Measurements from ENCODE around the gene SEC11C.

The SEC11C gene

DNA sequence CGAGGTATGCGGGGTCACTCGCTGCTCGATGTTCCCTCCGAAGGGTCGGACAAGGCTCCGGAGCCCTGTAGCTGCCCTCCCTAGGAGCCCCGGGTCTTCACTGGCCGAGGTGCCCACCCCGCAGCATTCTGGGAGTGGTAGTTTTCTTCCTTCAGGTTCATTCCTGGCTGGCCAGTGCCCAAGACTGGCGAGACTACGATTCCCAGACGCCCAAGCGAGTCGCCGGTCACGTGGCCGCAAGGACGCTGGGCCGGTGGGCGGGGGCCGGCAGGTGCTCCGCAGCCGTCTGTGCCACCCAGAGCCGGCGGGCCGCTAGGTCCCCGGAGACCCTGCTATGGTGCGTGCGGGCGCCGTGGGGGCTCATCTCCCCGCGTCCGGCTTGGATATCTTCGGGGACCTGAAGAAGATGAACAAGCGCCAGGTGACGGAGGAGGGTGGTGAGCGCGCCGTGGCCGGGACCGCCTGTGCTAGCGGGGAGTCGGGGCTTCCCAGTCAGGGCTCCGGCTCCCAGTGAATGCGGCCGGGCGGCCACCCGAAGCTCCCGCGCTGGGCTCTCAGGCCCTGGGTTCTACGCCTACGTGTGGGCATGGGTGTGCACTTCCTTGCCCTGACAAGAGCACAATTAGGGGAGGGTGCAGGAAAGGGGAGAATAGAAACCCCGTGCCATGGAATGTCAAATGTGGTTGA, at the start of gene SEC11C:
Gene SEC11C (plus strand): TSS at position 270 of the 687 bp plus-strand sequence. CDS start 65 bp downstream, at position 335.
- H3K4me1 Mint-ChIP-seq: peaks cover 41% of the 10 kb centered on the region
- H3K27me3 Mint-ChIP-seq: peaks cover 6% of the 10 kb centered on the region
- peak; percentile 93 for ATAC-seq
- H3K9me3 Mint-ChIP-seq: no peaks in the 10 kb centered on the region
- H3K4me3 Mint-ChIP-seq: peak within 1 kb of the TSS; percentile 95
- H3K36me3 Mint-ChIP-seq: no peaks in the 10 kb centered on the region
- peak within 1 kb of the TSS; percentile 99 for H3K27ac Mint-ChIP-seq

DNA sequence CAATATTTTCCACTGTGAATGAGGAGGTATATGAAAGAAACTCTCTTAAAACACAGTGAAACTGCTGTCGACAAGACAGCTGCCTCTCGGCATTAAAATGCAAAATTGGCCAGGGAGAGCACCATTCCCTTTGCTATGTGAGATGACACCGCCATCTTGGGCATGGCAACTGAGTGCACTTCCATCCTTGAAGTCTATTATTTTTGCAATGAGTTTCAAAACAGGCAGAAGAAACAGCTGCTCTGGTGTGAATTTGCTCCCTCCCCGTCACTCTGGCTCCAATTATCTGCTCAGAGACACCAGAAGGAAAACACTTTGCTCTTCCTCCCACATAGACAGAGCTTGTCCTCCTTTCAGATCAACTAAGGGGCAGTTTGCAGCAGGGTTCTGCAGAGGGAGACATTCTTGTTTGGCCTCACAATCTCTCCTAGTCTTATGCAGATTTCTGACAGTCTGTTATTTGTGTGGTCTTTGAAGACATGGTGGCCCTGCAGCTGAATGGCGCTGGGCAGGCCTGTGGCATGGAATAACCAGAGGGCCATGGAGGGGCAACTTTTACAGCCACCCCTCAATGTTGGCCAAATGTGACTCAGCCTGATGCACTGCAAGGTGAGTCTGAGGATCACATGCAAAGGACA, 48.6 kb upstream of the SEC11C start:
- Mint-ChIP-seq H3K4me1 (peaks cover 23% of the 10 kb centered on the region), H3K27me3 (peaks cover 8% of the 10 kb centered on the region), H3K27ac (no peak overlapping the region), H3K9me3 (peaks cover 3% of the 10 kb centered on the region), H3K36me3 (no peaks in the 10 kb centered on the region), H3K4me3 (no peak overlapping the region)
- ATAC-seq: no peak

DNA sequence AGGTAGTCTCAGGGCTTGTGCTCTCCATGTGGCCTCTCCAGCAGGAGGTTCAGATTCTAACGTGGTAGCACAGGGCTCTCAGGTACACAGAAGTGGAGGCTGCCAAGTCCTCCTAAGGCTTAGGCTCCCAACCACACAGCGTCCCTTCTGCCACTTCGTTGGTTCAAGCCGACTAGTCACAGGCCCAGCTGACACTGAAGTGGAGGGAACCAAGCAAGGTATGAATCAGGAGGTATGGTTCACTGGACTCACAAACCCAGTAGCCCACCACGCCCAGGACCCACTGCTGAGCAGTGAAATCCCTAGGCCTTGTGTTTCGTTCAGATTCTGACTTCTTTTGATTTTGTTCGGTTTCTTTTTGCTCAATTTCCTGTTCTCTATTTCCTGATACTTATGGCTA, 46.0 kb upstream of the SEC11C start:
- peak overlapping the region; percentile 78 for H3K27ac Mint-ChIP-seq
- H3K27me3 Mint-ChIP-seq: peaks cover 8% of the 10 kb centered on the region
- H3K4me1 Mint-ChIP-seq: peaks cover 23% of the 10 kb centered on the region
- no peak overlapping the region for H3K4me3 Mint-ChIP-seq
- ATAC-seq: peak; percentile 86
- peaks cover 3% of the 10 kb centered on the region for H3K9me3 Mint-ChIP-seq
- no peaks in the 10 kb centered on the region for H3K36me3 Mint-ChIP-seq

DNA sequence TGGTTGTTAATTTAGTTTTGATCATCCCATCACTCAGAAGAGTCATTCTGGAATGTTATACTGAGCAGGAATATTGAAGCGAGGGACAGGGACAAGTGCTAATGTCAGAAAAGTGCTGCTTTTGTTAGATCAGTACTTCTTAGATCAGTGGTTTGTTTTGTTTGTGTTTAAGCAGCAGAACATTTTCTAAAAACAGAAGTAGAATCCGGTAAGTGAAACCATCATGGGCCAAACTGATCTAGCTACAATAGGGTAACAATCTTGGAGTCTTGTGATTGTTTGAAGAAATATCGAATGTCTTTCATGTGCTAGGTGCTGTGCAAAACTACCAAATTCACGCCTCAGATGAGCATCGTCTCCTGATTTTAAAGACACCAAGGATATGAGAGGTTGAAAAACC, 45.1 kb upstream of the SEC11C start:
- Mint-ChIP-seq H3K4me1 (peaks cover 23% of the 10 kb centered on the region), H3K4me3 (no peak overlapping the region), H3K27me3 (peaks cover 8% of the 10 kb centered on the region), H3K27ac (peak overlapping the region; percentile 78), H3K9me3 (peaks cover 3% of the 10 kb centered on the region), H3K36me3 (no peaks in the 10 kb centered on the region)
- ATAC-seq: peak; percentile 56

DNA sequence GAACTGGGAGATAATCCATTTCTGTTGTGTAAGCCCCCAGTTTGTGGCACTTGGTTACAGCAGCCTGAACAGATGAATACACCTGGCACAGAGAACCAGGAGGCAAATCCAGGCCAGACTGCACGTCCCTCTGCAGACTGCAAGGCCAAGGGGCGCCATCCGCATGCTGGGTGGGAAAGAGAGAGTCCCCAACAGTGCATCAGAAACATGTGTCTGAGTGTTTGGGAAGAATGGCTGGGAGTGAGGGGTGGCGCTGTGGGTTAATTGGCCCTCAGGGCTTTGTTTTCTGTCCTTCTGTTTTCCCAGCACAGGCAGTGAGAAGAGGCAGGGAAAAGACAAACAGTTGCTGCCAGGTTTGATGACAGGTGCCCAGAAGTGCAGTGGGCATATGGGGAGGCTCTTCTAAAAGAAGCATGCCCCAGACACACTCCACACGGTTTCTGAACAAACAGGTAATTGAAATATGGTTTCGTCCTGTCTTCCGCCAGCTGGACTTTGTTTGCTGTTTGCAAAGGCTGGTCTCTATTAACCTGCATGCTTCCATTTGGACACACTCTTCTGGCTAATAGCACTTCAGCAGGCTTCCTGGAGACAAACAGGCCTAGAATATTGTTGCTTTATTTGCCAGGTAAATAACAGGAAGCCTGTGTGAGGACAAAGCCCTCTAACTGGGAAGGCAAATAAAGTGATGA, 43.4 kb upstream of the SEC11C start:
- H3K27me3 Mint-ChIP-seq: no peaks in the 10 kb centered on the region
- ATAC-seq: no peak
- no peak overlapping the region for H3K27ac Mint-ChIP-seq
- H3K4me1 Mint-ChIP-seq: peaks cover 23% of the 10 kb centered on the region
- H3K9me3 Mint-ChIP-seq: peaks cover 3% of the 10 kb centered on the region
- H3K36me3 Mint-ChIP-seq: no peaks in the 10 kb centered on the region
- no peak overlapping the region for H3K4me3 Mint-ChIP-seq

DNA sequence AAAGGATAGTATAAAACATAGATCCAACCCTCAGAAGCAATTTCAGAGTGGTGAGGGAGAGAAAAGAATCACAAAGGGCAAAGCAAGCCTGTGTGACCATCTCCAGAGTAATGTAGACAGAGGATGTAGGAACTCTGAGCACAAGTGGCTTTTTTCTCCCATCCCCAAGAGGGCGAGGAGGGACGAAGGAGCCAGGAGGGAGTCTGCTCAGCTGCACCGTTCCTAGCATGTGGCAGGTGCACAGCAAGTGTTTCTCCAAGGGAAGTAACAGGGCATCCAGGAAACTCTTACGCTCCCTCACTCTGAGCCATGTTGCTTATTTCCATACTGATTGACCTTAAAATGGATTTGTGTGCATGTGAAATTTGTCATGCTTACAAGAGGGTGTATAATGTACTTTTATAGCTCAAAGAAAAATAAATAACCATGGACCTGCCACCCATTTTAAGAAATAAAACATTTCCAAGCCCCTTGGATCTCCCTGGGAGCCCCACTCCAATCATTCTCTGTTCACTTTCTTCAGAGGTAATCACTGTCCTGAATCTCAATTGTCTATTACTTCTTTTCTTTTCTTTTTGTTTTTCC, 37.8 kb upstream of the SEC11C start:
- Mint-ChIP-seq H3K27me3 (peaks cover 12% of the 10 kb centered on the region), H3K36me3 (no peaks in the 10 kb centered on the region), H3K4me3 (no peak overlapping the region), H3K27ac (no peak overlapping the region), H3K4me1 (peaks cover 6% of the 10 kb centered on the region), H3K9me3 (no peaks in the 10 kb centered on the region)
- no peak for ATAC-seq

DNA sequence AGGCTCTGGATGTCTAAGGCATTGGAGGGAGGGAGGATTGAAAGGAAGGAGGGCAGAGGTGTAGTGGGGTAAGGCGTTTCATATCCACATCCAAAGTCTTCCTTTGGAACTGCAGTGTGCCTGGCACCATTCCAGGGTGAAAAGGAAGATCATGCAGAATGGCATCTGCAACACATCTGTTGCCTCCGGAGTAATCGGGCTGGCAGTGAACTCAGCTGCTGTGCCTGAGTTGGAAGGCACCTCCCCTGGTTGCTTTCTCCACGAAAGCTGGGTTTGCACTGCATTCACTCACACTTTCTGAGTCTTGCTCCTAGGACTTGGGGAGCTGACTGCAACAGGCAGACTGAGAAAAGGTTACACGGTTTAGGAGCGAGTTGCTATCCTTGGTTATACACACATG, 30.3 kb upstream of the SEC11C start:
- H3K9me3 Mint-ChIP-seq: no peaks in the 10 kb centered on the region
- ATAC-seq: no peak
- no peaks in the 10 kb centered on the region for H3K36me3 Mint-ChIP-seq
- peaks cover 74% of the 10 kb centered on the region for H3K27me3 Mint-ChIP-seq
- no peak overlapping the region for H3K27ac Mint-ChIP-seq
- peaks cover 6% of the 10 kb centered on the region for H3K4me1 Mint-ChIP-seq
- H3K4me3 Mint-ChIP-seq: no peak overlapping the region

DNA sequence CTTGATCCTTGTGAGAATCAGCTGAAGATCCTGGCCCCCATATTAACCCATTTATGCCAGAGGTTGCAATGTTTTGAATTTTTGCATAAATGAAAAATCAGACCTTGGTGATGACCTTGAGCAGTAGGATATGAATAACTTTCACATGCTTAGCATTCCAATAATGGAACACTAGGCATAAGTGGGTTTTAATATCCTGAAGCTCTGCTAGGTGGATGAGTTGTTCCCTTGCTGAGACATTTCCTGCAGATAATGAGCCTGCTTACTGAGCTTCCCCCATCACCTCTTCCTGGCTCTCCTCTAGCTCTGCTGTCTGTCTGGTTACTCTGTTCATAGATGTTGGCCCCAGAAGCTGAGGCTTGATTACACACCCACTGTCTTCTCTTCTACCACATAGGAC, 25.5 kb upstream of the SEC11C start:
- peaks cover 6% of the 10 kb centered on the region for H3K4me1 Mint-ChIP-seq
- H3K4me3 Mint-ChIP-seq: no peak overlapping the region
- no peak for ATAC-seq
- H3K9me3 Mint-ChIP-seq: no peaks in the 10 kb centered on the region
- no peaks in the 10 kb centered on the region for H3K36me3 Mint-ChIP-seq
- H3K27me3 Mint-ChIP-seq: peaks cover 65% of the 10 kb centered on the region
- H3K27ac Mint-ChIP-seq: no peak overlapping the region

DNA sequence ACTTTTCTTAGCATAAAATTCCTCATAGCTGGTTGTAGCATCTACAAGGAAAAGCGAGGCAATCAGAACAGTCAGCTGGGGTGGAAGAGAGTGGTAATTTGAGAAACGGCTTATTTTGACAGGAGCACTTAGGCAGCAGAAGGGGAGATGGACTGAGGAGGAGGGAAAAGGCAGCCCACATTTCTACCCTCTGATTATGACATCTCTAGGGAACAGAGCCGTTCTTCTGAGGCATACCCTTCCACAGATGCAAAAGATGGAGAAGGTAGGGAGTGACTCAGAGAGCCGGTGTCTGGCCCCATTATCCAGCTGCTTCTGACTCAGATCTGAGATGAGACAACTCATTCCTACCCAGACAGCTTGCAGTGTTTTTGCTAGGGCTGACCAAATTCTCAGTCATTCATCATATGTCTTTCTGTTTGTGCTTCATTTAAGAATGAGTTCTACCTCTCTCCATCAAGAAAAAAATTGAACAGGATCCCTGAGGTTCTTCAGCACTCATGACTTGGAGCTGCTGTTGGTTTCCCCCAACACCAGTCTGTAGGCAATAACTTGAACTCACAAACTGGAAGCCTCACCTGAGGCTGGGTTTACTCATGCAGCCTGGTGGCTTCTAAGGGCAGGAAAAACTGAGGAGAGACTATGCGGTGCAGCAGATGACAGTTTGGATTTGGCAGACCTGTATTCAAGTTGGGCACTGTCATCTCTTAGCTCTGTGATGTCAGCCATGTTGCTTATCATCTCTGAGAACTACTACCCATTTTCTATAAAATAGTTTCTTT, 15.9 kb upstream of the SEC11C start:
- ATAC-seq: peak; percentile 67
- Mint-ChIP-seq H3K4me3 (no peak overlapping the region), H3K27me3 (peaks cover 13% of the 10 kb centered on the region), H3K4me1 (peaks cover 6% of the 10 kb centered on the region), H3K9me3 (no peaks in the 10 kb centered on the region), H3K36me3 (no peaks in the 10 kb centered on the region), H3K27ac (no peak overlapping the region)

DNA sequence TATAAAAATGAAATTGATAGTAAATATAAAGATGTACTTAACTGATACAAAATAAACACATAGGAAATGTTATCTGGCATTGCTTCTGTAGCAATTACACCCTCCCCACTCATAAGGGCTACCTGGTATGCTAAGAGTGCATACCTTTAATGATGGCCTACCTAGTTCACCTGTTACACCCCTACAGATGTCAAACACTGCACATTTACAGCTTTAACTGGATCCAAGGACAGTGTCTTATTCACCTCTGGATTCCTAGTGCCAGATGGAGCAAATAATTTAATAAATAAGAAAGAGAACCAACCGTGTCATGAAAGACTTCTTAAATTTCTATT, 15.3 kb upstream of the SEC11C start:
- Mint-ChIP-seq H3K27ac (no peak overlapping the region), H3K36me3 (no peaks in the 10 kb centered on the region), H3K9me3 (no peaks in the 10 kb centered on the region), H3K4me3 (no peak overlapping the region), H3K27me3 (peaks cover 13% of the 10 kb centered on the region), H3K4me1 (peaks cover 6% of the 10 kb centered on the region)
- no peak for ATAC-seq

DNA sequence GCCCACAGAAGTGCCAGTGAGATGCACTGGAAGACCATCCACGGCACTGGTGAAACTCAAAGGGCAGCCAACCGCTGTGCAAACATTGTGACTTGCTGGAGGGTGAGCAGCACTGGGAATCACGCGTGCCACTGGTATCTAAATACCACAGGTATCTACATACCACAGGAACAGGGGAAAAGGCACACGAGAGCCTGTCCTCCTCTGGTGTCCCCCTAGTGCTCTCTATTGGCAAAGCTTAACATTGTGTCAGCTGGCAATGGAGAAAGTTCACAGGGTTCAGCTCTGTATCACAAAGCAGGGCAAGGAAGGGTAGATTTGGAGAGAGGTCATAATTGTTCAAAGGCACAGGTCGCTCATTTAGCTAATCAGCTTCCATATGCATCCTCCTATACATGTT, 12.6 kb upstream of the SEC11C start:
- Mint-ChIP-seq H3K27me3 (peaks cover 30% of the 10 kb centered on the region), H3K4me3 (no peak overlapping the region), H3K4me1 (peaks cover 6% of the 10 kb centered on the region), H3K27ac (no peak overlapping the region), H3K9me3 (no peaks in the 10 kb centered on the region), H3K36me3 (no peaks in the 10 kb centered on the region)
- no peak for ATAC-seq

DNA sequence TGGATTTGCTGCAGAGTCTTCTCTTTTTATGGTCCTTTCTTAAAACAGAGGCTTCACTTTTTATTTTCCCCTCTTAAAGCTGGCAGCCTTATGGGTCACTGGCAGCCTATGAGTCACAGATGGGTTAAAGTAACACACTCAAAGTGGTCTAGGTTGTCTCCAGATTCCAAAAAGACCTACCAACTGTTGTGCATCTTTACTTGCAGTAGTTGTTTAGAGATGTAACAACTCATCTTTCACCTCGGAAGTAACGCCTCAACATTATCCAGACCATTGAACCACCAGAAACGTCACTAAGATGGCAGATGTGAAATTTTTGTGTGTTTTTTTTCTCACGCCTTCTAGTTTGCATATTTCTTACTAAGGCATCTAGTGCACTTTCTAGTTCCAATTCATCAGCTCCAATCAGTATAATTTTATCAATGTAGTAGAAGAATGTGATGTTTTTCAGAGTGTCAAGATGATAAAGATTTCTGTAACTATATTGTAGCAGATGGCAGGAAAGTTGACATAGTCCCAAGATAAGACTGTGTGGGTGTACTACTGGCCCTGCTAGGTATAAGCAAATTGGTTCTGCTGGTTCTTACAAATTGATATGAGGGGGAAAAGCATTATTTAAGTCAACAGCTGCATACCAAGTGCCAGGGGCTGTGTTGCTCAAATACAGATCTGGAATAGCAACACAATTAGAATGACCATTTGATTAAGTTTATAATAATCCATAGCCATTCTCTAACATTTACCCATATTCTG, 9.6 kb upstream of the SEC11C start:
- no peak for ATAC-seq
- H3K4me1 Mint-ChIP-seq: peaks cover 6% of the 10 kb centered on the region
- H3K27me3 Mint-ChIP-seq: peaks cover 61% of the 10 kb centered on the region
- no peak overlapping the region for H3K4me3 Mint-ChIP-seq
- no peaks in the 10 kb centered on the region for H3K36me3 Mint-ChIP-seq
- no peaks in the 10 kb centered on the region for H3K9me3 Mint-ChIP-seq
- H3K27ac Mint-ChIP-seq: no peak overlapping the region

DNA sequence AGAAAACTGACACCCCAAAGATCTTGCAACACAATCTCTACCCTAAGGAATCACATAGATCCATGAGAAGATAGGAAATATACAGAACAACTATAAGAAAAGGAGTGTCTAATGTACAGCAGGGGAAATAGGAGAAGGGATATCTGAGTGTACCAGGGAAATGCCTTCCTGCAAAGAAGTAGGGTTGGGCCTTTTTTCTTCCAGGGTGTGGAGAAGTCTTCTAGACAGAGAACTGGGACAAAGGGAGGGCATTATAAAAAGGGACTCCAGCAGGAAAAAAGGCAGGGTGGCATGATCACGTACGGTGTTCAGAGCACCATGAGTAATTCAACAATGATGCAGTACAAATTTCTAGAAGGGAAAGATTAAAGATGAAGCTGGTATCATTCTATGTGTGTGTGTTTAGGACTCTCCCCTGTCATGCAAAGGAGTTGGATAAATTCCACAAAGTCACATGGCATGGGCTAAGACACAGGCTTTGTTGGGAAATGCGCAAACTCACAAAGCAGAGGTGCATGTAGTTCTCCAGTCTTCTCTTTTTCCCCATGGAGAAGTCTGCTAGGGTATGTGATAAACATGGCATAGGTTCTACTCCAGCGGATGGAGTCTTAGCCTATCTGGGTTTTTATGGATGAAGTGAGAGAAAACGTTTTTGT, 6.7 kb upstream of the SEC11C start:
- H3K4me3 Mint-ChIP-seq: no peak overlapping the region
- no peaks in the 10 kb centered on the region for H3K9me3 Mint-ChIP-seq
- no peak for ATAC-seq
- no peaks in the 10 kb centered on the region for H3K4me1 Mint-ChIP-seq
- no peaks in the 10 kb centered on the region for H3K36me3 Mint-ChIP-seq
- H3K27me3 Mint-ChIP-seq: peaks cover 50% of the 10 kb centered on the region
- no peak overlapping the region for H3K27ac Mint-ChIP-seq

DNA sequence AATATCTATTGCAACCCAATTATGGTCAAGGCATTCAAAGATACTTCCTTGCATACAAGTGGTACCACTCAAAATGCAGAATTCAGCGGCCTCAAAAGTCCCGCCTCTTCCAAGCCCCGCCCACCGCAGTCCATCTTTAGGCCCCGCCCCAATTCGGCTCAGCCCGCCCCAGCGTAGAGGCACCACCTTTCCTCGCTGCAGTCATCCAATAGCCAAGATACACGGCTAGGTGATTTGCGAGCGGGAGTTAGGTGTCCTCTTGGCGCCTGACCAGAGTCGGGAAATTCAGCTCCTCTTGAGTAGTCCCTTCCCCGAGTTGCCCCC, 431 bp upstream of the SEC11C start:
- H3K9me3 Mint-ChIP-seq: no peaks in the 10 kb centered on the region
- peak overlapping the region; percentile 95 for H3K4me3 Mint-ChIP-seq
- peaks cover 38% of the 10 kb centered on the region for H3K4me1 Mint-ChIP-seq
- H3K27me3 Mint-ChIP-seq: peaks cover 11% of the 10 kb centered on the region
- H3K27ac Mint-ChIP-seq: peak overlapping the region; percentile 99
- peak; percentile 88 for ATAC-seq
- no peaks in the 10 kb centered on the region for H3K36me3 Mint-ChIP-seq
